Nucleus accumbens (tissue), 56 donors: ENCODE measurements around the gene FBN1.

Source experiments
- DNase-seq, 56 donors: peaks; one replicate each; lab custom pipeline; 2025; lab: John Stamatoyannopoulos, UW

The FBN1 gene

GRCh38 chr15:48411971-48412591 is 233.4 kb downstream of the FBN1 start:
- DNase-seq: no peak

DNA sequence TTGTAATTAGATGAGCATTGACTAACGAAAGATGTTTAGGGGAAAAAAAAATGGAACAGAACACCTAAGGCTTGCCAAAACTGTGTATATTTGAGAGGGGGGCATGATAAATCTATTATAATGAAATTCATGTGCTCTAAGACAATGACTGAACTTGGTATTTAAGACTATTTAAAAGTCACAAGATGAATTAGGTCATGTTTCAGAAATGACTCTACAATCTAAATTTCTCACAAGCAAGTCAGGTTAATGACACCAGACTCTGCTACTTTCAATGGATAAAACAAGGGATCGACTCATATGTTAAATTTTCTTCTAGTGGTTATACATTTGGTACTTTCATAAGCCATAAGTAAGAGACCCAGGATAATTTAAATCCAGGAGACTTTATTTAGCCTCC is 235.9 kb downstream of the FBN1 start:
- DNase-seq: no peak

DNA sequence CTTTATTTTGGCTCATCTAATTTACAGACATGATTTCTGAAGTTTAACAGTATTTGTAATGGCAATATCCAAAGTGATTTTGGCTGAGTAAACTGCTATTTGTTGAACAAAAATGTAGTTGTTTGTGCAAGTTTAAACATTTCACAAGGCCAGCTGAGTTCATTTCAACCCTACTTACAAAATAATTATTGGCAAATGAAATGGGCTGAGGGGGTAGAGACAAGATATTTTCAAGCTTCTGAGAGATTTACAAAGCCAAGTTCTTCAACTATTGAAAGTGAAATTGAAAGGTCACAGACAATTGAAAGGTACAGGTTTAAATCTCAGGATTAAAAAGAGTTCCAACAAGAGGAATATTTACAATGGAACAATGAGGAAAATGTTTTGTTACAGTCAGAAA is 237.2 kb downstream of the FBN1 start:
- no peak for DNase-seq

- DNase-seq: no peak
These were observed 237.9 kb downstream of the FBN1 start for GRCh38 chr15:48407646-48408045.

DNA sequence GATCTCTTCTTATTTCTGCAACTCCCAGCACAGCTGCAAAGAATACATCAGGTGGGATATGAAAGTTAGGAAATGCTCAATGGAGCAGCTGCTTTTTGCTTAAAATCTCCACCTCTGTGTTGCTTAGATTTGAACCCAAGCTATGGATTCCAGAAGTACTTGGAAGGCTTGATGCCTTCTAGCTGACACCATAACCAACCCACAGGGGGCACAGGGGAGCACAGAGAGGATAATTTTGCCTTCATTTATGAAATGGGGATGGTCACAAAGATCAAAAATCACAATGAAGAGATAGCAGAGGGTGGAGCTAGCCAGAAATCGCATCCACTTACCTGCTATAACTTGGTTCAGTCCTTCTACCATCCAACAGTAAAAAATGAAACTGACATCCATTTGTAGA is 238.6 kb downstream of the FBN1 start:
- no peak for DNase-seq

GRCh38 chr15:48406266-48406891 is 239.1 kb downstream of the FBN1 start:
- no peak for DNase-seq

DNA sequence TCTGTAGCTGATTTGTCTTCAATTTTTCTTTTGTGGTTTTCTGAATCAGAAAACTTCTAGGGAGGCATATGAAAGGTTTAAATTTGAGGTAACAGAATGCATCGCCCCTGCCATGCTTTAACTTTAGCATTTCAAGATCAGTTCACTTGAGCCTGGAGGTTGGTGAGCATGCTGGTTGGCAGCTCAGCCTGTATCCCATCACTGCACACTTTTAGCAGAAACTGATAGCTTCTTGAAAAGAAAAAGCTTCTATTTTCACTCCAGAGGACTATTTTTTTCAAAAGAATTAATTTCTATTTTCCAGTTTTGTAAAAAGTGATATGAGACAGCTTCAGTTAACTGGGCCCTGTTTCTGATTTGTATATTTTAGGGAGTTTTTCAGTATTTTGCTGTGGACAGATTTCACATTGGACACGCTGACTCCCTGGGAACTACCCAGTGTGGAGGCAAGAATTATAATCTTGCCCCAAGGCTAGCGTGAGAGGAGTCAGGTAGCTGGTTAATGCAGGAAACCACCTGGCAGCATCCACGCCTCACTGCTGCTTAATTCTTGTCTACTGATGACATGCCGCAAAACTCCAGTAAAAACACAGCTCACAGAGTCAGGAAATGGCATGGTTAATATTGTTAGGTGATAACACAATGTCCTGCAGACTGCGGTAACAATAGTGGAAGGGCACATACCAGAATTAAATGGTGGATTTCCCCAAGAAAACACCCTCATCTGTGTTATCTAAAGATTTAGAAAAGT is 242.9 kb downstream of the FBN1 start:
- DNase-seq: no peak

GRCh38 chr15:48400086-48400485 is 245.4 kb downstream of the FBN1 start:
- DNase-seq: no peak

DNA sequence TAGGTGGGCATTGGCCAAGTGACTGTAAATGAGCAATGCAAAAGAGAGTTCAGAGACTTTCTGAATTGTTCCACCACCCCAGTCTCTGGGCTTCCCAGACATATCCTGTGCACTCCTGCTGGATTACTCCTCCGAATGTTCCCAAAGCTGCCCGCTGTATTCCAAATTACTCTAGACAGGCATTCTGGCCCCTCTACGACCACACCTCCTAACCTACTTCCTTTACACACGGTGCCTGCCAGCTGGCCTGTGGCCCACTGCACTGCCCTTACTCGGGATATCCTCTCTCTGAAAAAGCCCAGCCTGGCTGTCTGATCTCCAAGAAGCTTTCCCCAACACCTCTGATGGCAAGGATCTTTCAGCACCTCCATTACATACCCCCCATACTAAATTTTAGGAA is 247.7 kb downstream of the FBN1 start:
- DNase-seq: peak in 5 of 56 donors; percentile 1 to 36 (median 15)

DNA sequence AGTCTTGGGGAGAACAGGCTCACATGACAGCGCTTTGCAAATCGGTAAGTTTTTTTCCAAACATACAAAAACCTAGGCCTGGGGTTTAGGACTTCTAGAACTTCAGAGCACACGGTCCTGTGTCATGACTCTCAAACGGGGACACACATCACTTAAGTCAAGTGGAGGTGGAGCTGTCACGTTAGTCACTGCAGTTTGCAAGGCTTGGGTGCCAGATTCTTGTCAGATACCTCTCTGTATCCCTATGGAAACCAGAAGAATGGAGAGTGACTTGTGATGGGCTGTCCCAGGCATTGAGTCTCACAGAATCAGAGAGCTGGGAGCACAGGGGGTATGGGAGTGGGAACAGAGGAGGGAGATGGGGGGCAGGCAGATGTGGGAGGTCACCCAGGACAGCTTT is 249.5 kb downstream of the FBN1 start:
- DNase-seq: peak in 4 of 56 donors; percentile 1 to 17 (median 2)

DNA sequence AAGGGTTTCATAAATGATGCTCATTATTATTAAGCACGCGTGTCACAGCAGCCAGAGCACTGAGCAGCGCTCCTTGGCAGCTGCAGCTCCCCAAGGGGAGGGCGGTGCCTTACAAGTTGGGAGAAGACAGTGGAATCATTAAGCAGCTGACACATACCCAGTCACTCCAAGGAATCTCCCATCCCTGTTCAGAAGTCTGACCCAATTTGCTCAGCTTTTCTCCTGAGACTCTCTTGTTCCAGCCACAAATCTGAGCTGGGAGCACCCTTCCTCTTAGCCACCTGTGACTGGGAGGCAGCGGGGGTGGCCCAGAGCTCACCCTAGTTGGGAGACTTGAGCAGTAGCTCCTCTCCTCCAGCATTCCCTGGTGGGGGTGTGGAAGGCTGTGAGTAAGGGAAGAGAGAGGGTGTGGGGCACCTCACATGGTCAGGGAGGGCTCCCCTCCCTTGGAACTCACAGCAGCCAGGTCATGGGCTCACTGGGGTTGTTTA is 249.9 kb downstream of the FBN1 start:
- peak in 13 of 56 donors; percentile 3 to 37 (median 13) for DNase-seq

DNA sequence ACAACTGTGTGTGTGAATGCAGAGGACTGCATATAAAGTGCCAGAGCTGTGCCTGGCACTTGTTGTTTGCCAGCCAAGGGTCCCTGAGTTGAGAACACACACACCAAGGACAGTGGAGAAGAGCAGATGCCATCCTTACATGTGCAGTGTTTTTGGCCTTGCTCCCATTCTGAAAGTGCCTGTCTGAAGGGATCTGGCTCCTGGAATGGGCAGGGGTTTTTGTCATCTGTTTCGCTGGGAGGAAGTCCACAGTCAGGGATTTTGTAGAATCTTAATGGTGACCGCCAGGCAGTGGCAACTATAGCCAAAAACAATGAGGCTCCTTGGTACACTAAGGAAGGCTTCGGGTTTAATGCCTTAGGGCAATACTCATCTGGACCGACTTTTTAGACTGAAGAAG is 250.5 kb downstream of the FBN1 start:
- DNase-seq: no peak

DNA sequence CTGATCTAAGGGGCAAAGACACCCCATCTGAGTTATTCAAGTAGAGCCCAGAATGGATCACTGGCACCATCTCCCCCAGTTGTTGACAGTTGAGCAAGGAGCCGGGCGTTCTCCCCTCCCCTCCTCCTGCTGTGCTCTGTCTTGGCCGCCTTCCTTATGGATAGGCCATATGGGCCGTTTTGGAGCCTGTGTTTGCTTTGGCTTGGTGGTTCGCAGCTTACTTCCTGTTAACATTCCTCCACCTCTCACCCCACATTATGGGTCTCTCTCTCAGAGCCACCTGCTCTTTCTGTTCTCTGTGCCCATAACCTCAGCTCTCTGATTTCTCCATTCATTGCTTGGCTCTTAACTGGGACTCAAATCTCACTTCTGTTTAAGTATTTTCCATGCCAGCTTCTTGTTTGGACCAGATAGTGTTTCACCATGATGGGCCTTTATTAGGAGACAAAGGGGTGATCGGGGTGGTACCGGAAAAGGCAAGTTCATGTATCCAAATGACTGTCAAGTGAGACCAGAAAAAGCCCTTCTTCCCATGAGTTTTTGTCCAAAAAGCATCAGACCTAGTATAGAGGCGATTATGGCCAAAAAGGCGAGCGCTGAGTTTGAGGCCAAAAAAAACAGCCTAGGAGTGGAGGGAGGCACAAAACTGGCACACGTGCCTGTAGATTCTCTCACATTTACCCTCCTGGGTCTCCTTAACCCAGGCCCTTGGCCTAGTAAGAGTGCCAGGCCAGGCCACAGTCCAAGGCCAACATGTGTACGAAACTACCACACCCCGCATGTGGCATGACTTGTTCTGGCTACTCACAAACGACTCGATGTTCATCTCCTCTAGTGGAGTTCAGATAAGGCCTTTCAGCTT is 251.6 kb downstream of the FBN1 start:
- DNase-seq: no peak

DNA sequence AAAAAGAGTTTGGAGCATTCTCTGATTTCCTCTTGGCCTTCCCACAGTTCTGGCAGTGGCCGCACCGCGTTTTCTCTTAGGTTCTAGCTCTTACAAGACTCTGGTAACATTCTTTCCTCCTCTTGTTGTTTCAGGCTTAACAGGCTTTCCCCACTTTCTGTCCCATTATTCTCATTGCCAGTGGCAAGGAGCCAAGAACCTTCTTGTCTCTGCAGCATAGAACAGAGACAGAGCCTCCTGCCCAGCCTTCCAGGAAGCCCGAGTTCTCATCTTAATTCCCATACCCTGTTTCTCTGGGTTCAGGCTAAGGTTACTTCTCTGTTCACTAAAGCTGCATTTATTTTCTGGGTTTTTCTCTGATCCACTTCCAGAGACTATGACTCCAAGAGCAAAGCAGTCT is 253.2 kb downstream of the FBN1 start:
- peak in 19 of 56 donors; percentile 4 to 51 (median 18) for DNase-seq

- DNase-seq: no peak
These were observed 253.6 kb downstream of the FBN1 start for GRCh38 chr15:48391950-48392349.

GRCh38 chr15:48389691-48390143 is 255.8 kb downstream of the FBN1 start:
- no peak for DNase-seq

DNA sequence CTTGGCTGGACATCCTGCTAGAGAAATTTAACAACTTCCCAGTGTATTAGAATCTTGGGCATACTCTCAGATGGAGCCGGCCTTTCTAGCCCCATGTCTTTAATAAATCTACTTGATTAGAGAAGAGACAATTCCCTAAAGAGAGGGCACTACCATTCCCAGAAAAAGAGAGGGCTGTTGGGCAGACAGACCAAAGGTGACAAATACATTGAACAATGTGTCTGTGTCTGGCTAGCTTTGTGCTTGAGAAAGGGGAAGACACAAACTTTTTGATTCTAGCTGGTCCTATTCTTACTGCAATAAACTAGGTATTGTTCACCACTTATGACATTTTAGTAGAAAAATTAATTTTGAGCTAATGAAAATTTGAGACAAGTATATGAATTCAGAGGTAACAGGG is 256.6 kb downstream of the FBN1 start:
- DNase-seq: no peak

DNA sequence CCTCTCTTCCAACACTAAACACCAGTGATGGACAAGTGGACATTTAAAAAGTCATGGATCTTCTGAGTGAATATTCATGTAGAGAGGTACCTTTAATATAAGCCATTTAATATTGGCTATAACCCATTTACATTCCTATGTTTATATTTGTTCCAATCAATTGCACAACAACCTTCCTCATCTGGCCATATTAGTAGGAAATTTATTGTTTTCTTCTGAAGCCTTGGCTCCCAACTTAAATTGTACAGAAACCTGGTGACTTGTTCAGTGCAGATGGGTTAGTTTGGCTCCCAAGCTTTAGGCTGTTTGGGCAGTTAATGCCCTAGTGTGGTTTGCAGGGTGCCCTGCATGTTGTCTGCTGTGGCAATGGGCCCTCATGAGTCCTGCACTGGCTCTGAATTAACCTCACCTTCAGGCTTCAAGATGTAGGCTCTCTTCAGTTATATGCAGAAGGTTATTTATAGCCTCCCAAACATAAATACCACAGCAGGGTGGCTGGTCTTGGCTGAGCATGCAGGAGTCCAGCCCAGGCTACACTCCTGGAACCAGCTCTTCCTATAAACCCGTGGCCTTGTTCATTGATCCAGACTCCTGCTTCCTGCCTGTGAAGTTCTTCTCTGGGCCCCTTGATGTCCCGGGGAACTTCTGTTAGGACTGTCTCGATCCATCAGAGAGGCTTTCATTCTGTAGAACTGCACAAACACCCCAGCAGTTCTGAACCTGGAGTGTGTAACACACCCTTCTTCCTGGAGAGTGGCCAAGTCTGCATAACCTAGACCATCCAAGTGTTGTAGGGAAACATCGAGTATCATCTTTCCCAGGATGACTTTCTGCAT is 257.3 kb downstream of the FBN1 start:
- DNase-seq: no peak

- DNase-seq: no peak
These were observed 260.3 kb downstream of the FBN1 start for GRCh38 chr15:48385031-48385830.
